Tibial nerve (tissue), 3 donors: ENCODE measurements around the gene PLXNB3.

ENCODE experiments used
- CTCF ChIP-seq, 5 experiments: fragments of 200-600 bp in 3 of 5; fragments of 450-650 bp in 2 of 5; sonication (generic) in 3 of 5; IDR thresholded peaks; one replicate each; pipeline ENCODE4 v1.5.1; 2016 to 2019; ENCODE audit warnings: antibody characterized with exemption in 5 of 5, mild to moderate bottlenecking in 3 of 5, moderate library complexity in 2 of 5
- POLR2A ChIP-seq, 2 donors: fragments of 450-650 bp; IDR thresholded peaks; one replicate each; pipeline ENCODE4 v1.6.1; 2017; ENCODE audit warnings: antibody characterized with exemption in 2 of 2, mild to moderate bottlenecking in 2 of 2, moderate library complexity in 2 of 2

- no peak for TF ChIP-seq CTCF (IDR thresholded peaks at IDR 0.05)
- TF ChIP-seq POLR2A (IDR thresholded peaks at IDR 0.05), result no peak
Observed at GRCh38 chrX:153807976-153808375, 43.9 kb downstream of the PLXNB3 start.
